IMR-90 (cell line): ENCODE data around the gene NTNG2. TPM values are rescaled to one million over a fixed set of nuclear protein-coding genes. Genes with fewer than 3 reads are reported as not detected.

Experiments used
- ATAC-seq: fragments of 200-7000 bp; cut with Tn5 transposase; 2 replicates; pipeline ENCODE4 v1.9.1; 2020; ENCODE audit warnings: low read depth, mild to moderate bottlenecking, moderate library complexity
- BruUV-seq: library from RNA; stranded (reverse); fragments of 400-500 nt; replicated peaks from 2 replicates; lab custom pipeline; 2021; lab: Mats Ljungman, UMichigan
- CTCF ChIA-PET: fragments of 300-600 bp; formaldehyde crosslinking; extraction: SDS; loops from one replicate; lab custom pipeline; 2021; ENCODE audit warnings: antibody characterized with exemption; lab: Yijun Ruan, JAX
- POLR2A ChIA-PET: fragments of 300-600 bp; sonication (Branson Sonifier 250); formaldehyde crosslinking; loops from one replicate; lab custom pipeline; 2022; ENCODE audit warnings: antibody characterized with exemption; ENCODE audit not compliant: unreplicated experiment; lab: Charles Lee
- DNase-seq: peaks from one replicate; pipeline ENCODE4 v3.0.0; 2013
- H2AFZ ChIP-seq: replicated peaks from 2 replicates; pipeline ENCODE3; 2013; ENCODE audit warnings: low read length, mild to moderate bottlenecking; ENCODE audit not compliant: poor library complexity
- H2AK5ac ChIP-seq: 2 replicates; pipeline ENCODE4 v1.6.1; 2013; ENCODE audit warnings: low read depth, low read length, inconsistent platforms
- H2AK9ac ChIP-seq: replicated peaks from 2 replicates; pipeline ENCODE3; 2013; ENCODE audit warnings: mild to moderate bottlenecking, low read depth, low read length, moderate library complexity; ENCODE audit not compliant: poor library complexity
- H2BK120ac ChIP-seq: 2 replicates; pipeline ENCODE4 v1.6.1; 2013; ENCODE audit warnings: low read depth, low read length, inconsistent platforms
- H2BK15ac ChIP-seq: 3 replicates; pipeline ENCODE4 v1.6.1; 2013; ENCODE audit warnings: low read depth, low read length, inconsistent platforms
- H2BK20ac ChIP-seq: 2 replicates; pipeline ENCODE4 v1.6.1; 2013; ENCODE audit warnings: low read depth, mild to moderate bottlenecking, inconsistent platforms, low read length, moderate library complexity
- H2BK5ac ChIP-seq: 2 replicates; pipeline ENCODE4 v1.6.1; 2013; ENCODE audit warnings: mild to moderate bottlenecking, low read depth, low read length, inconsistent platforms; ENCODE audit not compliant: poor library complexity, severe bottlenecking
- H3K14ac ChIP-seq: replicated peaks from 2 replicates; pipeline ENCODE4 v1.6.1; 2013; ENCODE audit warnings: low read depth, low read length, inconsistent platforms
- H3K18ac ChIP-seq: 2 replicates; pipeline ENCODE4 v1.6.1; 2013; ENCODE audit warnings: low read depth, low read length, control low read depth
- H3K23ac ChIP-seq: 2 replicates; pipeline ENCODE4 v1.6.1; 2013; ENCODE audit warnings: low read depth, low read length, inconsistent platforms
- H3K27ac ChIP-seq: 2 replicates; pipeline ENCODE4 v1.5.1; 2013; ENCODE audit warnings: mild to moderate bottlenecking, control low read depth, low read length; ENCODE audit not compliant: insufficient read depth
- H3K27me3 ChIP-seq: 2 replicates; pipeline ENCODE4 v1.6.1; 2013; ENCODE audit warnings: low read length; ENCODE audit not compliant: control insufficient read depth, insufficient read depth
- H3K36me3 ChIP-seq: 2 replicates; pipeline ENCODE4 v1.6.1; 2013; ENCODE audit warnings: low read length, mixed read lengths; ENCODE audit not compliant: control insufficient read depth, insufficient read depth
- H3K4ac ChIP-seq: 2 replicates; pipeline ENCODE4 v1.6.1; 2013; ENCODE audit warnings: low read depth, low read length, inconsistent platforms
- H3K4me1 ChIP-seq: 2 replicates; pipeline ENCODE4 v1.6.1; 2013; ENCODE audit warnings: low read length, mixed read lengths; ENCODE audit not compliant: control insufficient read depth, insufficient read depth
- H3K4me2 ChIP-seq: 2 replicates; pipeline ENCODE4 v1.6.1; 2013; ENCODE audit warnings: low read depth, mild to moderate bottlenecking, control low read depth, low read length, moderate library complexity
- H3K4me3 ChIP-seq: 2 replicates; pipeline ENCODE4 v1.5.1; 2013; ENCODE audit warnings: low read depth, mild to moderate bottlenecking, control low read depth, low read length, moderate library complexity; ENCODE audit not compliant: insufficient read depth
- H3K56ac ChIP-seq: 2 replicates; pipeline ENCODE4 v1.6.1; 2013; ENCODE audit warnings: low read length, inconsistent platforms; ENCODE audit not compliant: insufficient read depth; ENCODE audit errors: extremely low read depth
- H3K79me1 ChIP-seq, 2 experiments: 2 replicates each; pipeline ENCODE4 v1.6.1; 2013; ENCODE audit warnings: low read length in 2 of 2, inconsistent platforms in 1 of 2, low read depth in 1 of 2
- H3K9ac ChIP-seq: 2 replicates; pipeline ENCODE4 v1.6.1; 2013; ENCODE audit warnings: low read depth, low read length, control low read depth
- H3K9me1 ChIP-seq: 2 replicates; pipeline ENCODE4 v1.6.1; 2013; ENCODE audit warnings: low read length, inconsistent platforms; ENCODE audit not compliant: insufficient read depth
- H3K9me3 ChIP-seq: 2 replicates; pipeline ENCODE4 v1.6.1; 2013; ENCODE audit warnings: low read length; ENCODE audit not compliant: control insufficient read depth, insufficient read depth
- H4K20me1 ChIP-seq: 2 replicates; pipeline ENCODE4 v1.6.1; 2013; ENCODE audit warnings: low read length, inconsistent platforms; ENCODE audit not compliant: insufficient read depth
- H4K5ac ChIP-seq: 2 replicates; pipeline ENCODE4 v1.6.1; 2013; ENCODE audit warnings: mild to moderate bottlenecking, low read depth, low read length, control low read depth
- H4K8ac ChIP-seq, 2 experiments: 2 replicates each; pipeline ENCODE4 v1.6.1; 2013; ENCODE audit warnings: low read depth in 2 of 2, low read length in 2 of 2, control low read depth in 1 of 2, inconsistent platforms in 1 of 2
- H4K91ac ChIP-seq: 2 replicates; pipeline ENCODE4 v1.6.1; 2013; ENCODE audit warnings: low read depth, low read length, inconsistent platforms; ENCODE audit not compliant: insufficient read depth
- MAZ ChIP-seq: IDR thresholded peaks from 2 replicates; pipeline ENCODE4 v1.6.1; 2012; ENCODE audit warnings: low read depth, mild to moderate bottlenecking, low read length, improper control_type of control experiment, moderate library complexity, borderline replicate concordance
- RAD21 ChIP-seq: IDR thresholded peaks from 2 replicates; pipeline ENCODE4 v1.6.1; 2012; ENCODE audit warnings: low read length, improper control_type of control experiment
- SMC3 ChIP-seq: fragments of 150-350 bp; IDR thresholded peaks from 2 replicates; pipeline ENCODE4 v1.6.1; 2016; ENCODE audit warnings: low read depth, mild to moderate bottlenecking, antibody characterized with exemption, low read length, moderate library complexity
- WGBS, 2 experiments: methylation state at CpG; one replicate each; pipeline versions ENCODE4 v1.1.5 to v1.1.7; 2013; ENCODE audit warnings: missing lambda C conversion rate in 2 of 2; ENCODE audit not compliant: insufficient read length in 1 of 2; ENCODE audit errors: extremely low coverage in 2 of 2; 5-methylcytosine and 5-hydroxymethylcytosine counted together
- dilution Hi-C: fragments of 300-500 bp; cut with HindIII; formaldehyde crosslinking; loops from one replicate; pipeline ENCODE4 v1.14.3; 2018; ENCODE audit warnings: low sequenced_read_pairs; ENCODE audit not compliant: unreplicated experiment
- in situ Hi-C: fragments of 300-500 bp; cut with MboI; formaldehyde crosslinking; loops from 3 replicates; pipeline ENCODE4 v1.14.3; 2019; ENCODE audit warnings: low sequenced_read_pairs, inconsistent platforms, mixed read lengths
- intact Hi-C: fragments of 100-400 bp; cut with micrococcal nuclease; formaldehyde crosslinking; loops from 2 replicates; pipeline ENCODE4 v1.10.0; 2022
- polyA plus RNA-seq, 3 experiments: library from polyadenylated mRNA; depleted of rRNA; stranded (reverse); fragments of >200 nt; gene quantifications; 2 replicates each; pipeline ENCODE4 v1.2.3, GENCODE V29; 2012; ENCODE audit warnings: low replicate concordance in 1 of 3
- total RNA-seq: library from RNA; depleted of rRNA; stranded (reverse); fragments of >200 nt; gene quantifications from 2 replicates; pipeline ENCODE4 v1.2.3, GENCODE V29; 2012
- TF ChIP-seq, protein P1 (sequence below): conservative IDR thresholded peaks from 2 replicates; pipeline ENCODE4 v1.5.1; 2012; ENCODE audit warnings: mild to moderate bottlenecking, low read depth, low read length, improper control_type of control experiment

The NTNG2 gene
- total and polyA plus RNA-seq, 2 of the 4 experiments (the other 2 are of a cell fraction), result 0.54 to 0.84 TPM

DNA sequence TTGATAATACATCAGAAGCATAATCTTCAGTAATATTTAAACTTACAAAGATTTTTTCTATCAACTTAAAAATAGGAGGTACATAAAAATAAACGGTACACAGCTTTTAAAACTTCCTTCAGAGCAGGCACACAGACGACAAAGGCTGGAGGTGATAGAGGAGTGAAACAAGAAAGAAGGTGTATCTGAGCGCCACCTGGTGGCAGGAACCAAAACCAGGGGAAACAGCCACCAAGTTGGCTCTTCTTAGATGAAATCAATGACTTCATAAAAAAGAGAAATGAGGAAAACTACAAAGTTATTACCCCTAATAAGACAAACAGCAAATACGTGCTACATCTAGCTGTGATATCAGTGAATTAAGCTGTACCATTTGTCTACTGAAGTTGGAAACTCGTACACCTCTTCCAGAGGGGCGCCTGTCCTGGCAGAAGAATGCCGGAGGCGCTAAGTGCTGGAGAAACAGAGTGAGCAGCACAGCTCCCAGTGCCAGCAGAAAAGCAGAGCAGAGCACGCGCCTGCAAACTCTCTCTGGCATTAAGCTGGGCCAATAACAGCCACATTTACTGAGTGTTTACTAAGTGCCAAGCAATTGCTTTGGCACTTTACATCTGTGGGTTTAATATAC lies 107.0 kb downstream of the NTNG2 start:
- dilution Hi-C loops, result no loop called here
- TF ChIP-seq RAD21 (peak; percentile 53), MAZ (no peak), SMC3 (peak; percentile 63)
- TF ChIP-seq, protein P1, sequence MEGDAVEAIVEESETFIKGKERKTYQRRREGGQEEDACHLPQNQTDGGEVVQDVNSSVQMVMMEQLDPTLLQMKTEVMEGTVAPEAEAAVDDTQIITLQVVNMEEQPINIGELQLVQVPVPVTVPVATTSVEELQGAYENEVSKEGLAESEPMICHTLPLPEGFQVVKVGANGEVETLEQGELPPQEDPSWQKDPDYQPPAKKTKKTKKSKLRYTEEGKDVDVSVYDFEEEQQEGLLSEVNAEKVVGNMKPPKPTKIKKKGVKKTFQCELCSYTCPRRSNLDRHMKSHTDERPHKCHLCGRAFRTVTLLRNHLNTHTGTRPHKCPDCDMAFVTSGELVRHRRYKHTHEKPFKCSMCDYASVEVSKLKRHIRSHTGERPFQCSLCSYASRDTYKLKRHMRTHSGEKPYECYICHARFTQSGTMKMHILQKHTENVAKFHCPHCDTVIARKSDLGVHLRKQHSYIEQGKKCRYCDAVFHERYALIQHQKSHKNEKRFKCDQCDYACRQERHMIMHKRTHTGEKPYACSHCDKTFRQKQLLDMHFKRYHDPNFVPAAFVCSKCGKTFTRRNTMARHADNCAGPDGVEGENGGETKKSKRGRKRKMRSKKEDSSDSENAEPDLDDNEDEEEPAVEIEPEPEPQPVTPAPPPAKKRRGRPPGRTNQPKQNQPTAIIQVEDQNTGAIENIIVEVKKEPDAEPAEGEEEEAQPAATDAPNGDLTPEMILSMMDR, result peak; percentile 71
- H4K20me1 ChIP-seq, result peaks cover 16% of the 10 kb centered on the region; the same call in 1 of the 2 replicates
- H2BK120ac ChIP-seq, result no peak overlapping the region
- peaks cover 0 to 16% of the 10 kb centered on the region in 2 experiments; a peak in 3 of 4 replicates for H3K79me1 ChIP-seq
- no peak overlapping the region for H3K14ac ChIP-seq
- WGBS, 2 experiments, result 50% methylated on average over 1 of the region's 10 CpGs; no CpG with 5 or more reads in 1 of the 2 experiments
- no peak overlapping the region for H2BK20ac ChIP-seq
- H3K9me1 ChIP-seq, result no peaks in the 10 kb centered on the region
- H3K27me3 ChIP-seq, result no peaks in the 10 kb centered on the region
- intact Hi-C loops, result no loop called here
- ChIA-PET POLR2A (interaction anchor here (0.6 kb wide), 1 partner anchor 79 kb away, joined by 5 read pairs; no protein-coding TSS in a partner anchor), CTCF (interaction anchor here (0.6 to 1.4 kb wide), 3 partner anchors 10 to 512 kb away, joined by 5 to 6 read pairs (median 6); no protein-coding TSS in a partner anchor)
- BruUV-seq, result no TSS peak
- H2AK5ac ChIP-seq, result no peak overlapping the region
- H3K23ac ChIP-seq, result no peak overlapping the region
- H3K18ac ChIP-seq, result no peak overlapping the region
- in situ Hi-C loops, result loop anchor here (25.0 kb wide), 1 partner anchor 682 kb away; no protein-coding TSS in a partner anchor
- no peak overlapping the region for H2AK9ac ChIP-seq
- DNase-seq, result peak; percentile 67
- H3K27ac ChIP-seq, result no peak overlapping the region
- peaks cover 42% of the 10 kb centered on the region for H3K36me3 ChIP-seq
- H2BK15ac ChIP-seq, result no peak overlapping the region
- no peak overlapping the region for H2AFZ ChIP-seq
- no peak overlapping the region for H2BK5ac ChIP-seq
- H3K4me2 ChIP-seq, result no peak overlapping the region
- peak; percentile 89 for ATAC-seq
- no peak overlapping the region for H3K4me3 ChIP-seq
- no peak overlapping the region for H4K8ac ChIP-seq
- no peak overlapping the region for H3K4ac ChIP-seq
- no peaks in the 10 kb centered on the region for H3K4me1 ChIP-seq
- no peak overlapping the region for H3K56ac ChIP-seq
- no peak overlapping the region for H4K5ac ChIP-seq
- H3K9ac ChIP-seq, result no peak overlapping the region
- no peaks in the 10 kb centered on the region for H3K9me3 ChIP-seq
- no peak overlapping the region for H4K91ac ChIP-seq
